IMR-90 (cell line): ENCODE measurements around the gene MTX3. TPM values are rescaled to one million over a fixed set of nuclear protein-coding genes. Genes with fewer than 3 reads are reported as not detected.

Experiments
- ATAC-seq: fragments of 200-7000 bp; cut with Tn5 transposase; 2 replicates; pipeline ENCODE4 v1.9.1; 2020; ENCODE audit warnings: low read depth, mild to moderate bottlenecking, moderate library complexity
- BruUV-seq: library from RNA; stranded (reverse); fragments of 400-500 nt; replicated peaks from 2 replicates; lab custom pipeline; 2021; lab: Mats Ljungman, UMichigan
- CTCF ChIA-PET: fragments of 300-600 bp; formaldehyde crosslinking; extraction: SDS; loops from one replicate; lab custom pipeline; 2021; ENCODE audit warnings: antibody characterized with exemption; lab: Yijun Ruan, JAX
- POLR2A ChIA-PET: fragments of 300-600 bp; sonication (Branson Sonifier 250); formaldehyde crosslinking; loops from one replicate; lab custom pipeline; 2022; ENCODE audit warnings: antibody characterized with exemption; ENCODE audit not compliant: unreplicated experiment; lab: Charles Lee
- DNase-seq: peaks from one replicate; pipeline ENCODE4 v3.0.0; 2013
- H2AFZ ChIP-seq: replicated peaks from 2 replicates; pipeline ENCODE3; 2013; ENCODE audit warnings: low read length, mild to moderate bottlenecking; ENCODE audit not compliant: poor library complexity
- H2AK5ac ChIP-seq: 2 replicates; pipeline ENCODE4 v1.6.1; 2013; ENCODE audit warnings: low read depth, low read length, inconsistent platforms
- H2AK9ac ChIP-seq: replicated peaks from 2 replicates; pipeline ENCODE3; 2013; ENCODE audit warnings: mild to moderate bottlenecking, low read depth, low read length, moderate library complexity; ENCODE audit not compliant: poor library complexity
- H2BK120ac ChIP-seq: 2 replicates; pipeline ENCODE4 v1.6.1; 2013; ENCODE audit warnings: low read depth, low read length, inconsistent platforms
- H2BK15ac ChIP-seq: 3 replicates; pipeline ENCODE4 v1.6.1; 2013; ENCODE audit warnings: low read depth, low read length, inconsistent platforms
- H2BK20ac ChIP-seq: 2 replicates; pipeline ENCODE4 v1.6.1; 2013; ENCODE audit warnings: low read depth, mild to moderate bottlenecking, inconsistent platforms, low read length, moderate library complexity
- H2BK5ac ChIP-seq: 2 replicates; pipeline ENCODE4 v1.6.1; 2013; ENCODE audit warnings: mild to moderate bottlenecking, low read depth, low read length, inconsistent platforms; ENCODE audit not compliant: poor library complexity, severe bottlenecking
- H3K14ac ChIP-seq: replicated peaks from 2 replicates; pipeline ENCODE4 v1.6.1; 2013; ENCODE audit warnings: low read depth, low read length, inconsistent platforms
- H3K18ac ChIP-seq: 2 replicates; pipeline ENCODE4 v1.6.1; 2013; ENCODE audit warnings: low read depth, low read length, control low read depth
- H3K23ac ChIP-seq: 2 replicates; pipeline ENCODE4 v1.6.1; 2013; ENCODE audit warnings: low read depth, low read length, inconsistent platforms
- H3K27ac ChIP-seq: 2 replicates; pipeline ENCODE4 v1.5.1; 2013; ENCODE audit warnings: mild to moderate bottlenecking, control low read depth, low read length; ENCODE audit not compliant: insufficient read depth
- H3K27me3 ChIP-seq: 2 replicates; pipeline ENCODE4 v1.6.1; 2013; ENCODE audit warnings: low read length; ENCODE audit not compliant: control insufficient read depth, insufficient read depth
- H3K36me3 ChIP-seq: 2 replicates; pipeline ENCODE4 v1.6.1; 2013; ENCODE audit warnings: low read length, mixed read lengths; ENCODE audit not compliant: control insufficient read depth, insufficient read depth
- H3K4ac ChIP-seq: 2 replicates; pipeline ENCODE4 v1.6.1; 2013; ENCODE audit warnings: low read depth, low read length, inconsistent platforms
- H3K4me1 ChIP-seq: 2 replicates; pipeline ENCODE4 v1.6.1; 2013; ENCODE audit warnings: low read length, mixed read lengths; ENCODE audit not compliant: control insufficient read depth, insufficient read depth
- H3K4me2 ChIP-seq: 2 replicates; pipeline ENCODE4 v1.6.1; 2013; ENCODE audit warnings: low read depth, mild to moderate bottlenecking, control low read depth, low read length, moderate library complexity
- H3K4me3 ChIP-seq: 2 replicates; pipeline ENCODE4 v1.5.1; 2013; ENCODE audit warnings: low read depth, mild to moderate bottlenecking, control low read depth, low read length, moderate library complexity; ENCODE audit not compliant: insufficient read depth
- H3K56ac ChIP-seq: 2 replicates; pipeline ENCODE4 v1.6.1; 2013; ENCODE audit warnings: low read length, inconsistent platforms; ENCODE audit not compliant: insufficient read depth; ENCODE audit errors: extremely low read depth
- H3K79me1 ChIP-seq, 2 experiments: 2 replicates each; pipeline ENCODE4 v1.6.1; 2013; ENCODE audit warnings: low read length in 2 of 2, inconsistent platforms in 1 of 2, low read depth in 1 of 2
- H3K9ac ChIP-seq: 2 replicates; pipeline ENCODE4 v1.6.1; 2013; ENCODE audit warnings: low read depth, low read length, control low read depth
- H3K9me1 ChIP-seq: 2 replicates; pipeline ENCODE4 v1.6.1; 2013; ENCODE audit warnings: low read length, inconsistent platforms; ENCODE audit not compliant: insufficient read depth
- H3K9me3 ChIP-seq: 2 replicates; pipeline ENCODE4 v1.6.1; 2013; ENCODE audit warnings: low read length; ENCODE audit not compliant: control insufficient read depth, insufficient read depth
- H4K20me1 ChIP-seq: 2 replicates; pipeline ENCODE4 v1.6.1; 2013; ENCODE audit warnings: low read length, inconsistent platforms; ENCODE audit not compliant: insufficient read depth
- H4K5ac ChIP-seq: 2 replicates; pipeline ENCODE4 v1.6.1; 2013; ENCODE audit warnings: mild to moderate bottlenecking, low read depth, low read length, control low read depth
- H4K8ac ChIP-seq, 2 experiments: 2 replicates each; pipeline ENCODE4 v1.6.1; 2013; ENCODE audit warnings: low read depth in 2 of 2, low read length in 2 of 2, control low read depth in 1 of 2, inconsistent platforms in 1 of 2
- H4K91ac ChIP-seq: 2 replicates; pipeline ENCODE4 v1.6.1; 2013; ENCODE audit warnings: low read depth, low read length, inconsistent platforms; ENCODE audit not compliant: insufficient read depth
- CEBPB ChIP-seq: IDR thresholded peaks from 2 replicates; pipeline ENCODE4 v1.6.1; 2012; ENCODE audit warnings: low read depth, low read length, improper control_type of control experiment
- MXI1 ChIP-seq: IDR thresholded peaks from 2 replicates; pipeline ENCODE4 v1.6.1; 2012; ENCODE audit warnings: low read depth, mild to moderate bottlenecking, low read length, moderate library complexity, borderline replicate concordance
- RAD21 ChIP-seq: IDR thresholded peaks from 2 replicates; pipeline ENCODE4 v1.6.1; 2012; ENCODE audit warnings: low read length, improper control_type of control experiment
- WGBS, 2 experiments: methylation state at CpG; one replicate each; pipeline versions ENCODE4 v1.1.5 to v1.1.7; 2013; ENCODE audit warnings: missing lambda C conversion rate in 2 of 2; ENCODE audit not compliant: insufficient read length in 1 of 2; ENCODE audit errors: extremely low coverage in 2 of 2; 5-methylcytosine and 5-hydroxymethylcytosine counted together
- dilution Hi-C: fragments of 300-500 bp; cut with HindIII; formaldehyde crosslinking; loops from one replicate; pipeline ENCODE4 v1.14.3; 2018; ENCODE audit warnings: low sequenced_read_pairs; ENCODE audit not compliant: unreplicated experiment
- in situ Hi-C: fragments of 300-500 bp; cut with MboI; formaldehyde crosslinking; loops from 3 replicates; pipeline ENCODE4 v1.14.3; 2019; ENCODE audit warnings: low sequenced_read_pairs, inconsistent platforms, mixed read lengths
- intact Hi-C: fragments of 100-400 bp; cut with micrococcal nuclease; formaldehyde crosslinking; loops from 2 replicates; pipeline ENCODE4 v1.10.0; 2022
- polyA plus RNA-seq, 3 experiments: library from polyadenylated mRNA; depleted of rRNA; stranded (reverse); fragments of >200 nt; gene quantifications; 2 replicates each; pipeline ENCODE4 v1.2.3, GENCODE V29; 2012; ENCODE audit warnings: low replicate concordance in 1 of 3
- total RNA-seq: library from RNA; depleted of rRNA; stranded (reverse); fragments of >200 nt; gene quantifications from 2 replicates; pipeline ENCODE4 v1.2.3, GENCODE V29; 2012

The MTX3 gene
- total and polyA plus RNA-seq, 2 of the 4 experiments (the other 2 are of a cell fraction) = 6.6 to 12.7 TPM

DNA sequence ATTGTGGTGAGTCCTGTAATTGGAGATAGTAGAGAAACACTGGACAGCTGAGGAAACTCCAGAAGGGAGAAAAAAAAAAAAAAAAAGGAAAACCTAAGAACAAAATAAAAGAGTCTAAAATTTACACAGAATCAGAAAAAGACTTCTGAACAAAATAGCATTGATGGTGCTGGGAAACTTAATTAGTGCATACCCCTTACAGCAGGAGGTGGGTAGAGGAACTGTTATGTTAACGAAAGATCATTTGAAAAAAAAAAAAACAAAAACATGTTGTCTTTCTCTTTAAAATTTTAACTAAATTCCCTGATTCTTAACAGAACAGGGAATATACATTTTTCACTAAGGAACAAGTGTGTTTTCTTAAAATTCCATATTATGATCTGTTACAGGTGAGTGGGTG, 11.6 kb upstream of the MTX3 start:
- H3K4me1 ChIP-seq = no peaks in the 10 kb centered on the region
- H3K4me3 ChIP-seq = no peak overlapping the region
- intact Hi-C loops (no loop called here), dilution Hi-C loops (no loop called here), in situ Hi-C loops (no loop called here)
- no peak overlapping the region for H2BK120ac ChIP-seq
- H3K56ac ChIP-seq = no peak overlapping the region
- H2AFZ ChIP-seq = no peak overlapping the region
- no peak overlapping the region for H4K8ac ChIP-seq
- H3K9me3 ChIP-seq = no peaks in the 10 kb centered on the region
- H4K91ac ChIP-seq = no peak overlapping the region
- no peak overlapping the region for H3K14ac ChIP-seq
- H4K5ac ChIP-seq = no peak overlapping the region
- H3K23ac ChIP-seq = no peak overlapping the region
- no peaks in the 10 kb centered on the region for H3K27me3 ChIP-seq
- no peak overlapping the region for H2BK15ac ChIP-seq
- DNase-seq = no peak
- no peak for ATAC-seq
- H3K79me1 ChIP-seq = no peaks in the 10 kb centered on the region
- no peaks in the 10 kb centered on the region for H4K20me1 ChIP-seq
- BruUV-seq = no TSS peak
- H2AK5ac ChIP-seq = no peak overlapping the region
- no peaks in the 10 kb centered on the region for H3K36me3 ChIP-seq
- H2BK5ac ChIP-seq = no peak overlapping the region
- H3K9ac ChIP-seq = no peak overlapping the region
- ChIA-PET CTCF (no interaction called here), POLR2A (no interaction called here)
- 0 out of 2 replicates have a peak, but pooled peaks cover 2% of the 10 kb centered on the region for H3K9me1 ChIP-seq
- no peak overlapping the region for H2AK9ac ChIP-seq
- no peak overlapping the region for H3K18ac ChIP-seq
- H3K4ac ChIP-seq = no peak overlapping the region
- H3K4me2 ChIP-seq = no peak overlapping the region
- H2BK20ac ChIP-seq = no peak overlapping the region
- no peak overlapping the region for H3K27ac ChIP-seq
- no peak for TF ChIP-seq RAD21
- no peak for TF ChIP-seq CEBPB
- TF ChIP-seq MXI1 = no peak
- no CpG with 5 or more reads among the region's 1 CpG for WGBS, 2 experiments
